Endothelial cell of umbilical vein (primary cell): ENCODE measurements around the gene GAPDH. TPM values are rescaled to one million over a fixed set of nuclear protein-coding genes. Genes with fewer than 3 reads are reported as not detected.
A peak's percentile ranks its signal among the peaks of the same experiment; 100 is the strongest.

ENCODE experiments used
- BruUV-seq: library from RNA; stranded (reverse); fragments of 400-500 nt; replicated peaks from 2 replicates; lab custom pipeline; 2021; lab: Mats Ljungman, UMichigan
- CTCF ChIA-PET: fragments of 300-600, 350-600 bp; sonication (Branson Sonifier 250); formaldehyde crosslinking; loops from one replicate; lab custom pipeline; 2021; ENCODE audit warnings: antibody characterized with exemption, inconsistent platforms; lab: Charles Lee
- POLR2A ChIA-PET: fragments of 300-600, 350-600 bp; sonication (Branson Sonifier 250); formaldehyde crosslinking; loops from one replicate; lab custom pipeline; 2021; ENCODE audit warnings: antibody characterized with exemption, inconsistent platforms; lab: Charles Lee
- DNase-seq: peaks from one replicate; pipeline ENCODE4 v3.0.0-alpha.2; 2011; ENCODE audit warnings: low read depth, low spot score
- FAIRE-seq: peaks from 2 replicates; lab custom pipeline; 2011; peaks lifted over from hg19 to GRCh38; lab: Jason Lieb, UNC
- H2AFZ ChIP-seq: 2 replicates; pipeline ENCODE4 v1.6.0; 2012; ENCODE audit warnings: low read depth, low read length, control low read depth, inconsistent platforms
- H3K27ac ChIP-seq: 2 replicates; pipeline ENCODE4 v1.5.1; 2011; ENCODE audit warnings: low read depth, mild to moderate bottlenecking, control low read depth, low read length, moderate library complexity; ENCODE audit not compliant: insufficient read depth
- H3K27me3 ChIP-seq, 2 experiments: 2 replicates each; pipeline versions ENCODE4 v1.6.0 to v1.6.1; 2011; ENCODE audit warnings: low read length in 2 of 2, mixed read lengths in 1 of 2; ENCODE audit not compliant: control insufficient read depth in 2 of 2, insufficient read depth in 2 of 2
- H3K36me3 ChIP-seq, 2 experiments: 2 replicates in 1 of 2; 3 replicates in 1 of 2; pipeline ENCODE4 v1.5.1; 2011; ENCODE audit warnings: low read length in 2 of 2, mild to moderate bottlenecking in 1 of 2, moderate library complexity in 1 of 2; ENCODE audit not compliant: control insufficient read depth in 2 of 2, insufficient read depth in 2 of 2; ENCODE audit errors: extremely low read depth in 1 of 2
- H3K4me1 ChIP-seq: 3 replicates; pipeline ENCODE4 v1.5.1; 2011; ENCODE audit warnings: mild to moderate bottlenecking, low read length; ENCODE audit not compliant: control insufficient read depth, insufficient read depth; ENCODE audit errors: extremely low read depth
- H3K4me2 ChIP-seq: 2 replicates; pipeline ENCODE4 v1.6.1; 2011; ENCODE audit warnings: low read length, control low read depth, mixed read lengths; ENCODE audit not compliant: insufficient read depth
- H3K4me3 ChIP-seq, 3 experiments: fragments of 200-600 bp in 1 of 3; sonication (generic), shearing (Covaris generic) in 1 of 3; replicated peaks in 1 of 3; 2 replicates each; pipeline ENCODE4 v1.5.1; 2011 to 2016; ENCODE audit warnings: control low read depth in 3 of 3, low read length in 3 of 3, mild to moderate bottlenecking in 2 of 3, inconsistent platforms in 1 of 3, low read depth in 1 of 3, moderate library complexity in 1 of 3; ENCODE audit not compliant: insufficient read depth in 1 of 3
- H3K79me2 ChIP-seq: 2 replicates; pipeline ENCODE4 v1.6.0; 2012; ENCODE audit warnings: low read length, inconsistent platforms; ENCODE audit not compliant: control insufficient read depth, insufficient read depth
- H3K9ac ChIP-seq: replicated peaks from 2 replicates; pipeline ENCODE3; 2011; ENCODE audit warnings: low read length, control low read depth; ENCODE audit not compliant: insufficient read depth; ENCODE audit errors: extremely low read depth
- H3K9me1 ChIP-seq: replicated peaks from 3 replicates; pipeline ENCODE4 v1.6.0; 2011; ENCODE audit warnings: mild to moderate bottlenecking, low read length; ENCODE audit not compliant: control insufficient read depth, insufficient read depth; ENCODE audit errors: extremely low read depth
- H3K9me3 ChIP-seq: replicated peaks from 2 replicates; pipeline ENCODE4 v1.5.1; 2012; ENCODE audit warnings: low read length, inconsistent platforms; ENCODE audit not compliant: control insufficient read depth, insufficient read depth
- H4K20me1 ChIP-seq: replicated peaks from 2 replicates; pipeline ENCODE3; 2011; ENCODE audit warnings: mild to moderate bottlenecking, low read length; ENCODE audit not compliant: control insufficient read depth, insufficient read depth; ENCODE audit errors: extremely low read depth
- FOS ChIP-seq: IDR thresholded peaks from 2 replicates; pipeline ENCODE4 v1.6.1; 2011; ENCODE audit warnings: mild to moderate bottlenecking, low read length, moderate library complexity, borderline replicate concordance; ENCODE audit not compliant: insufficient read depth
- JUN ChIP-seq: IDR thresholded peaks from 2 replicates; pipeline ENCODE4 v1.6.1; 2011; ENCODE audit warnings: borderline replicate concordance, low read depth; ENCODE audit not compliant: insufficient read length, insufficient read depth
- MYC ChIP-seq: IDR thresholded peaks from one replicate; pipeline ENCODE4 v1.6.1; 2011; ENCODE audit warnings: mild to moderate bottlenecking, low read depth, low read length
- POLR2AphosphoS5 ChIP-seq: IDR thresholded peaks from 2 replicates; pipeline ENCODE4 v1.6.1; 2012; ENCODE audit warnings: low read depth, mild to moderate bottlenecking, control low read depth, low read length, moderate library complexity; ENCODE audit not compliant: insufficient read depth
- dilution Hi-C: fragments of 300-500 bp; cut with MboI; formaldehyde crosslinking; loops from one replicate; pipeline ENCODE4 v1.15.0; 2019; ENCODE audit warnings: low sequenced_read_pairs; ENCODE audit not compliant: extremely low pct_ligation_motif_present
- intact Hi-C: fragments of 100-400 bp; cut with micrococcal nuclease; formaldehyde crosslinking; loops from one replicate; pipeline ENCODE4 v1.10.0; 2022
- polyA plus RNA-seq, 4 experiments: library from polyadenylated mRNA; depleted of rRNA in 3 of 4; stranded (reverse) in 3 of 4; unstranded in 1 of 4; fragments of >200 nt; gene quantifications; 2 replicates each; pipeline versions ENCODE4 v1.2.1 to v1.2.3, GENCODE V29; 2011 to 2012; ENCODE audit warnings: missing spikeins in 1 of 4
- total RNA-seq: library from RNA; stranded (reverse); gene quantifications from 2 replicates; pipeline ENCODE4 v1.2.3, GENCODE V29; 2021

GAPDH gene
- total and polyA plus RNA-seq, 2 donors (not counting 3 experiments of a cell fraction or from before 2014, with no cell fraction given): 4,648 to 8,748 TPM

GRCh38 chr12:6532051-6532926, 2.0 kb upstream of the GAPDH start:
- peak; percentile 90 for DNase-seq
- peak; percentile 43 for TF ChIP-seq POLR2AphosphoS5
- TF ChIP-seq MYC: no peak
- peak; percentile 24 for TF ChIP-seq JUN
- peak; percentile 88 for TF ChIP-seq FOS
- H3K9ac ChIP-seq: peak overlapping the region; percentile 96
- ChIA-PET CTCF (interaction anchor here (0.6 to 1.4 kb wide), 13 partner anchors 9 to 209 kb away, joined by 3 to 6 read pairs (median 3); no protein-coding TSS in a partner anchor), POLR2A (interaction anchor here (1.0 to 1.3 kb wide), 5 partner anchors 15 to 196 kb away, joined by 3 to 7 read pairs (median 4); partner anchors contain the start of genes MRPL51 and VAMP1)
- peak; percentile 86 for FAIRE-seq
- H3K27me3 ChIP-seq: no peaks in the 10 kb centered on the region
- dilution Hi-C loops (no loop called here), intact Hi-C loops (loop anchor here (1.0 kb wide), 1 partner anchor 109 kb away; no protein-coding TSS in a partner anchor)
- no peaks in the 10 kb centered on the region for H3K9me1 ChIP-seq
- no peak overlapping the region for H2AFZ ChIP-seq
- no TSS peak for BruUV-seq
- H3K79me2 ChIP-seq: peaks cover 30% of the 10 kb centered on the region
- no peak overlapping the region for H3K4me3 ChIP-seq
- no peaks in the 10 kb centered on the region for H3K9me3 ChIP-seq
- H3K4me2 ChIP-seq: peak overlapping the region; percentile 57
- peak overlapping the region; percentile 73 for H3K27ac ChIP-seq
- peaks cover 31% of the 10 kb centered on the region for H3K4me1 ChIP-seq
- H4K20me1 ChIP-seq: no peaks in the 10 kb centered on the region
- H3K36me3 ChIP-seq: peaks cover 26 to 35% of the 10 kb centered on the region in 2 experiments
